ENCODE data around the gene GAB2.
"Not testable (repeated sequence)": the region's sequence is repeated elsewhere in the genome, so short reads cannot be mapped to it uniquely, and the experiment has no call there.

The GAB2 gene

DNA sequence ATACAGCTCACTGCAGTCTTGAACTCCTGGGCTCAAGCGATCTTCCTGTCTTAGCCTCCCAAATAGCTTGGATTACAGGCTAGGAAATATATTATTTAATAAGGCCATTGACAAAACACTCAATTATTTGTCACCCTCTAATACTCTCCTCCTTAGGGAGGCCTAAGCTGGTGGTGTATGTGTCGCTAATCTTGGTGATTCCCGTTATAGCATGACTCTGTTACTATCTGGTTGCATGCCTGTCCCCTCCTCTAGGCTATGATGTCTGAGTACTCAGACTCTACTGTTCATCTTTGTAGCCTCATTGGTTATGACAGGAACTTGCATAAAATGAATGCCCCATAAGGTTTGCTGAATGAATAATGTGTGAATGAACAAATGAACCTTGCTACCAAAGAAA, 141.3 kb downstream of the GAB2 start:
- H3K36me3 ChIP-seq (ENCODE audit: control insufficient read depth, insufficient read depth, low read length): no peaks in the 10 kb centered on the region
- no peak for DNase-seq (ENCODE audit: extremely low read depth, insufficient read length)
- TF ChIP-seq, protein P1, sequence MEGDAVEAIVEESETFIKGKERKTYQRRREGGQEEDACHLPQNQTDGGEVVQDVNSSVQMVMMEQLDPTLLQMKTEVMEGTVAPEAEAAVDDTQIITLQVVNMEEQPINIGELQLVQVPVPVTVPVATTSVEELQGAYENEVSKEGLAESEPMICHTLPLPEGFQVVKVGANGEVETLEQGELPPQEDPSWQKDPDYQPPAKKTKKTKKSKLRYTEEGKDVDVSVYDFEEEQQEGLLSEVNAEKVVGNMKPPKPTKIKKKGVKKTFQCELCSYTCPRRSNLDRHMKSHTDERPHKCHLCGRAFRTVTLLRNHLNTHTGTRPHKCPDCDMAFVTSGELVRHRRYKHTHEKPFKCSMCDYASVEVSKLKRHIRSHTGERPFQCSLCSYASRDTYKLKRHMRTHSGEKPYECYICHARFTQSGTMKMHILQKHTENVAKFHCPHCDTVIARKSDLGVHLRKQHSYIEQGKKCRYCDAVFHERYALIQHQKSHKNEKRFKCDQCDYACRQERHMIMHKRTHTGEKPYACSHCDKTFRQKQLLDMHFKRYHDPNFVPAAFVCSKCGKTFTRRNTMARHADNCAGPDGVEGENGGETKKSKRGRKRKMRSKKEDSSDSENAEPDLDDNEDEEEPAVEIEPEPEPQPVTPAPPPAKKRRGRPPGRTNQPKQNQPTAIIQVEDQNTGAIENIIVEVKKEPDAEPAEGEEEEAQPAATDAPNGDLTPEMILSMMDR (IDR thresholded peaks at IDR 0.05; ENCODE audit: insufficient read depth, low read length, poor library complexity, severe bottlenecking): no peak
- no peaks in the 10 kb centered on the region for H3K27me3 ChIP-seq (replicated peaks; ENCODE audit: control insufficient read depth, insufficient read depth, low read length)
- no peak overlapping the region for H3K4me3 ChIP-seq (replicated peaks; ENCODE audit: low read depth, low read length)

DNA sequence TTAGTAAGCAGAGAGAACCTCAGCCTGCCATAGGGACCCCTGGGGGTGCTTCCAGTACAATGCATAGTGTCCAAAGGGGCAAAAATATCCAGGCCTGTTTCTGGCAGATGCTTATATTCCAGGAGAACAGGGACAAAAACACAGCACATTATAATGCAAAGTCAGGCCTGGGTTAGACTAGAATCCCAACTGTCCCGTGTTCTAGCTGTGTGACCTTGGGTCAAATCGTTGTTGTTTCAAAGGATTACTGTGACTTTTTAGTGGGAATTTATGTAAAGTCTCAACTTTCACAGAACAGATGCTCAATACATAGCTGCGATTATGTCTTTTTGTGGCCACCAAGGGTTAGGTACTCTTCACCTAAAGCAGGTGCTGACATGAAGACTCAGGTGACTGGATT, 142.9 kb downstream of the GAB2 start:
- TF ChIP-seq, protein P1 (IDR thresholded peaks at IDR 0.05; ENCODE audit: insufficient read depth, low read length, poor library complexity, severe bottlenecking): no peak
- no peak overlapping the region for H3K4me3 ChIP-seq (replicated peaks; ENCODE audit: low read depth, low read length)
- DNase-seq (ENCODE audit: extremely low read depth, insufficient read length): no peak
- H3K27me3 ChIP-seq (replicated peaks; ENCODE audit: control insufficient read depth, insufficient read depth, low read length): no peaks in the 10 kb centered on the region
- no peaks in the 10 kb centered on the region for H3K36me3 ChIP-seq (ENCODE audit: control insufficient read depth, insufficient read depth, low read length)

DNA sequence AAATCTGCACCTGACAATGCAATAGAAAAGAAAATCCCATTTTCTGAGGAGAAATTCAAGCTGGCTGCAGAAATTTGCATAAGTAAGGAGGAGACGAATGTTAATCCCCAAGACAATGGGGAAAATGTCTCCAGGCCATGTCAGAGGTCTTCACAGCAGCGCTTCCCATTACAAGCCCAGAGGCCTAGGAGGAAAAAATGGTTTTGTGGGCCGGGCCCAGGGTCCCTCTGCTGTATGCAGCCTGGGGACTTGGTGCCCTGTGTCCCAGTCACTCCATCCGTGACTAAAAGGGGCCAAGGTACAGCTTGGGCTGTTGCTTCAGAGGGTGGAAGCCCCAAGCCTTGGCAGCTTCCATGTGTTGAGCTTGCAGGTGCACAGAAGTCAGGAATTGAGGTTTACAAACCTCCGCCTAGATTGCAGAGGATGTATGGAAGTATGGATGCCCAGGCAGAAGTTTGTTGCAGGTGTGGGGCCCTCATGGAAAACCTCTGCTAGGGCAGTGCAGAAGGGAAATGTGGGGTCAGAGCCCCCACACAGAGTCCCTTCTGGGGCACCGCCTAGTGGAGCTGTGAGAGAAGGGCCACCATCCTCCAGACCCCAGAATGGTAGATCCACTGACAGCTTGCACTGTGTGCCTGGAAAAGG, 144.9 kb downstream of the GAB2 start:
- not testable (repeated sequence) for H3K4me3 ChIP-seq (replicated peaks; ENCODE audit: low read depth, low read length); H3K36me3 ChIP-seq (ENCODE audit: control insufficient read depth, insufficient read depth, low read length); DNase-seq (ENCODE audit: extremely low read depth, insufficient read length); H3K27me3 ChIP-seq (replicated peaks; ENCODE audit: control insufficient read depth, insufficient read depth, low read length)

DNA sequence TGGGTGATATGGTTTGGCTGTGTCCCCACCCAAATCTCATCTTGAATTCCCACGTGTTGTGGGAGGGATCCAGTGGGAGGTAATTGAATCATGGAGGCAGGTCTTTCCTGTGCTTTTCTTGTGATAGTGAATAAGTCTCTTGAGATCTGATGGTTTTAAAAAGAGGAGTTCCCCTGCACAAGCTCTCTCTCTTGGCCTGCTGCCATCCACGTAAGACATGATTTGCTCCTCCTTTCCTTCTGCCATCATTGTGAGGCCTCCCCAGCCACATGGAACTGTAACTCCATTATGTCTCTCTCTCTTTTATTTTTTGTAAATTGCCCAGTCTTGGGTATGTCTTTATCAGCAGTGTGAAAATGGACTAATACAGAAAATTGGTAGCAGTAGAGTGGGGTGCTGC, 145.8 kb downstream of the GAB2 start:
- H3K27me3 ChIP-seq (replicated peaks; ENCODE audit: control insufficient read depth, insufficient read depth, low read length); H3K4me3 ChIP-seq (replicated peaks; ENCODE audit: low read depth, low read length); DNase-seq (ENCODE audit: extremely low read depth, insufficient read length); H3K36me3 ChIP-seq (ENCODE audit: control insufficient read depth, insufficient read depth, low read length): not testable (repeated sequence)

DNA sequence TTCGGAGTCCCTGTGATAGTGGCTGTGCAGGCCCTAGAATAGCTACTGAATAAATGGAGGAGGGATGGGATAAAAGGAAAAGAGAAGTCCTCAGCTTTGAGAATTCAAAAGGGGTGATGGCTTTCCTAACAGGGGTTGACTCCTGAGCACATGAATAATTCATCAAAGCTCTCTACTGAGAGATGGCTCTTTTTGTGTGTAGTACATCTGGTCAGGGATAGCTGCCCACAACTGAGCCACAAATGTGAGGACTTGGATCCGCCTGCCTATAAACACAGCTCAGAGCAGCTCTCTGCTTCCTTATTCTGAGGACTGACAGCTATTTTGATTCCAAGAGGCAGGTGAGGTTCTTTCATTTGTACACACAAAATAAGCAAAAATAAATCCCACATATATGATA, 146.6 kb downstream of the GAB2 start:
- H3K36me3 ChIP-seq (ENCODE audit: control insufficient read depth, insufficient read depth, low read length): no peaks in the 10 kb centered on the region
- no peaks in the 10 kb centered on the region for H3K27me3 ChIP-seq (replicated peaks; ENCODE audit: control insufficient read depth, insufficient read depth, low read length)
- no peak for DNase-seq (ENCODE audit: extremely low read depth, insufficient read length)
- TF ChIP-seq, protein P1 (IDR thresholded peaks at IDR 0.05; ENCODE audit: insufficient read depth, low read length, poor library complexity, severe bottlenecking): no peak
- H3K4me3 ChIP-seq (replicated peaks; ENCODE audit: low read depth, low read length): no peak overlapping the region

DNA sequence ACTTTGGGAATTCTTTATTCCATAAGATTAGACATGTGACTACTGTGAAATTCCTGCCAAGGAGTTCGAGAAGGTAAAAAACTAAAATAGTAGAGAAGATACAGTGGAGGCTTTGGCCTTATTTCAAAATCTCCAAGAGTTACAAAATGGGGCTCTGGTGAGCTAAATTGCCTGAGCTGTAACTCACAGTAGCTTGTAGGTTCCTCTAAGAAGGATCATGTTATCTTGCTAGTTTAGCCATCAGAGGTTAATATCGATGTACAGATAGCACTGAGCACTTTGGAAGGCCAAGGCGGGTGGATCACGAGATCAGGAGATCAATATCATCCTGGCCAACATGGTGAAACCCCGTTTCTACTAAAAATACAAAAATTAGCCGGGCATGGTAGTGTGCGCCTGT, 147.8 kb downstream of the GAB2 start:
- Histone ChIP-seq H3K36me3 (ENCODE audit: control insufficient read depth, insufficient read depth, low read length) (no peaks in the 10 kb centered on the region), H3K27me3 (replicated peaks; ENCODE audit: control insufficient read depth, insufficient read depth, low read length) (no peaks in the 10 kb centered on the region), H3K4me3 (replicated peaks; ENCODE audit: low read depth, low read length) (no peak overlapping the region)
- DNase-seq (ENCODE audit: extremely low read depth, insufficient read length): no peak
- TF ChIP-seq, protein P1 (IDR thresholded peaks at IDR 0.05; ENCODE audit: insufficient read depth, low read length, poor library complexity, severe bottlenecking): no peak
